Right forelimb (tissue), 1 donor: Measurements from ENCODE around the gene ENTREP1.
"Not testable (repeated sequence)": the region's sequence is repeated elsewhere in the genome, so short reads cannot be mapped to it uniquely, and the experiment has no call there.

Source experiments
- DNase-seq: peaks from one replicate; pipeline ENCODE4 v3.0.0-alpha.2; 2018

The ENTREP1 gene

DNA sequence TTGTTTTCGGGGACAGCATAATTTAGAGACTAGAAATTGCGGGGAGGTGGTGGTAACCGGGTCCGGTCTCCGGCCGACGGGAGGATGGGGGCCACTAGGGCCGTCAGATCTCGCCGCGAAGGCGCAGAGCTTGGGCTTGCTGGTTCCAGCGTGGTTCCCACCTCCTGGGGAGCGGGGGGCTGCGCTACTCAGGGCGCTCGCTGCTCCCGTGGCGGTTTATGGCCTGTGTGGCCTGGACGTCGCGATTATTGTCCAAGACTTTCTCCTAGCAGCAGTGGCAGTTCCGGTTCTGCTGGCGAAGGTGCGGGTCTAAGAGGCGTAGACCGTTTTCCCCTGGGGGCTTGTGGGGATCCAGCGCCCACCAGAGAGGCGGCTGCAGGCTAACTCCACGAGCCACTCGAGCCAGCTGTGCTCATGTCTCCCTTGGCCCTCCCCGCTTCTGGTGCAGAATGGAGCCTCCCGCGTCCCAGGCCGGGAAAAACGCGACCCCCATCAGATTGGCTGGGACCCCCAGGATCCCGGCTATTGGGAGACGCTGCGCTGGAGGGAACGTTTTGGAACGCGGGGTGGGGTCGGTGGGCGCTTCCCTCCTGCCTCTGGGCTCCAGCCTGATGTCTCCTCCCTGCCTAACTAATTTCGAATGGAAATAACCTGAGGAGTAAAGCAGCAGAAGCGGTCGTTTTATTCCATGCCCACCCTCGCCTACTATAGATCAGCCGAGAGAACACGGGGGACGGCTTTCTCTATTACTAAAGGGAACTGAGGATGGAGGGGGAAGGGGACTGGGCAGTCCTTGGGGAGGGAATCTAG lies 87.1 kb downstream of the ENTREP1 start:
- no peak for DNase-seq

GRCh38 chr9:69412741-69413150 lies 87.7 kb downstream of the ENTREP1 start:
- peak; percentile 75 for DNase-seq

GRCh38 chr9:69420611-69421270 lies 95.7 kb downstream of the ENTREP1 start:
- no peak for DNase-seq

DNA sequence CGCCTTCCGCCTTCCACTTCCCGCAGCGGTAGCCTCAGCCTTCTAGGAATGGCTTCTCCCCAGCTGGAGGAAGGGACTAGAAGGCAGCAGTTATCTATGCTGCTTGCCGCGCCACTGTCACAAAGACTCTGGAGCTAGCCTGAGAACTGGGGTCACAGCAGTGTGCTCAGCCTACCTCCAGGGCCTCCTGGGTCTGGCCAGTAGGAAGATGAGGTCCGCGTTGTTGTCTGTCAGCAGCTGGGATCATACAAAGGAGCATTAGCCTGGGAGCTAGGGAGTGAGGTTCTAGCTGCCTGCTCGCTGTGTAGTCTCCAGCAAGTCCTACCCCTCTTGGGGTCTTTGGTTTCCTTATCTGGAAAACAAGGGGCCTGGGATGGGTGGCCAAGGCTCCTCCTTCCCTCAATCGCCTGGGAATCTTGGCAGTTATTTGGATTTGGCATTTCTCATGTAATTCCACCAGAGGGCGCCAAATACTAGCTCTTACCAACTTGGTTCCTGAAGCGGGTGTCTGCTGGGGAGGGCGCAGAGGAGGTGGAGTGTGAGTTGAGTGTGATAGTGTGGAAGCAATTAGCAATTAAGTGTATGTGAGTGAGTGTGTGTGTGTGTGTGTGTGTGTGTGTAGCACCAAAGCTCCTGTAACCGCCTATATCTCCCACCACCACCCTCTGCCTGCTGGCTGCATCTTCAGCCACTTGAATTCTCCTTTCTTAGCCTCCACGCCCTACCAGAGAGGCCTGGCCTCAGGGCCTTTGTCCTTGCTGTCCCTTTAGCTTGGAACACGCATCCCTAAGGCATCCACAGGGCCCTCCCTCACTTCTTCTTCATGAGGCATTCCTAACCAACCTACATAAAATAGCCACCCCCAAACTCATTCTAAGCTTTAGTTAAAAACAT lies 97.1 kb downstream of the ENTREP1 start:
- DNase-seq: peak; percentile 71

DNA sequence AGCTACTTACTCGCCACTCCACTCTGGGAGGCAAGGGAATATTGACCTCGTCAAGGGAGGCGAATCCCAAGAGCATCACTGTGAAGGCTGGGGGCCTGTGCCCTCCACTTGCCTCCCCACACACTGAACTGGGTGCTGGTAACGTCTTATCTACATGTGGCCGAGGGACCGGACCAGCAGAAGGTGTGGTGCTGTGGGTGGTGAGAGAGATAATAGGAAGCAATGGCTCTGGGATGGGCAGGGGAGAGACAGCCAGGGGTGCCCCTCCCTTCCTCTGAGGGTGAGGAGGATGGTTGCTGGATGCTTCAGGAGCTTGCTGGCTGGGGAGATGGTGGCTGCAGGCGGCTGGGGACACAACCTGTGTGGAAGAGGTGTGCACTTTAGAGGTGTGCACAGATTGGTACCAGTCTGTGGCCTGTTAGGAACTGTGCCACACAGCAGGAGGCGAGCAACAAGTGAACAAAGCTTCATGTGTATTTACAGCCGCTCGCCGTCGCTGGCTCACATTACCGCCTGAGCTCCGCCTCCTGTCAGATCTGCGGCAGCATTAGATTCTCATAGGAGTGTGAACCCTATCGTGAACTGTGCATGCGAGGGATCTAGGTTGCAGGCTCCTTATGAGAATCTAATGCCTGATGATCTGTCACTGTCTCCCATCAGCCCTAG lies 100.3 kb downstream of the ENTREP1 start:
- DNase-seq: no peak

DNA sequence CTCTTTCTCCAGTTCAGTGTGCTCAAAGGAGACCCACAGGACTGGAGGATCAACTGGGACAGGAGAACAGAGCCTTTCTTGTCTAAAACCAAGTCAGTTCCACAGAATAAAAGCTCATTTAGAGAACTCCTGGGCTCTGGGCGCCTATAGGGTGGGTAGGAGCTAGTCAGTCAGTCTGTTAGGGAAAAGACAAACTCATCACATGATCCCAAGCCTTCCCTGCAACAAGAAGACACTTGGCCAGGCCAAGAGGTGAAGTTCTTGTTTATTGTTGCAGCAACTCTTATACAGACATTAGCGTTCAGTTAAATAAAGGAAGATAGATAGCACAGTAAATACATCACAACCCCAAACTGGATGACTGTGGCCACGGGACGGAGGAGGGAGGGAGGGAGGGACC lies 102.3 kb downstream of the ENTREP1 start:
- DNase-seq: no peak

- DNase-seq: no peak
Measured at GRCh38 chr9:69428017-69428785, 103.2 kb downstream of the ENTREP1 start.

DNA sequence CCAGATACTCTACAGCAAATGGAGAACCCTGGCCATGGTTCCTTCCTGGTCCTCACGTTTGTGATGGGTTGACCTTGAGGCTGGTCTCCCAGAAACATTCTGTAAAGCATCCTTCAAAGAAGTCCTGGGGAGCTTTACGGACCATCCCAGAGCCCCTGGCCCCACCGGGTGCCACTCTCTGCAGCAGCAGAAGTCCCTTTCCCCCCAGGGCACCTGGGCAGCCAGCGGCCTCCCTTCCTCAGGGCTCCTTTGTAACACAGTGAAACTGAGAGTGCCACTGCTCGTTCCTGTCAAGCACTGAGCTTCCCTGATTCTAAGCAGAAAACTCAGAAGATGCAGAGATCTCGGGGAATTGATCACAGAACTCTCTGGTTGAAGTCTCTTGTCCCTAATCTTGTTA lies 104.3 kb downstream of the ENTREP1 start:
- DNase-seq: no peak

DNA sequence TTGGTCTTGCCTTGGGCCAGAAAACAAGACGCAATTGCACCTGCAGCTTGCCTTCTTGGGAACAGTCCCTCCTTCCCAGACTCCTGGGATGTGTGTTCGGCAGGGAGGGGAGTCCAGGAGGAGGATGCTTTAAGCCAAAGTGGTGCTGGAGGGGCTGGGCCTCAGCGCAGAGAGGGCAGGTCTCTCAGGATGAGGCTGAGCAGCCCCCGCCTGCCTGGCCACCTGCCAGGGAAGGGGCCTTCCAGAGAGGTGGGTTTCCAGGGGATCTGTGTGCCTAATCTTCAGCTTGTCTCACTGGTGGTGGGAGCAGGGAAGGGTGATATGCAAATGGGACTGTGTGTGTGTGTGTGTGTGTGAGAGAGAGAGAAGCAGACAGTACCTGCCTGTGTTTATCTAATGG lies 105.2 kb downstream of the ENTREP1 start:
- DNase-seq: no peak

GRCh38 chr9:69431203-69431602 lies 106.2 kb downstream of the ENTREP1 start:
- DNase-seq: no peak

DNA sequence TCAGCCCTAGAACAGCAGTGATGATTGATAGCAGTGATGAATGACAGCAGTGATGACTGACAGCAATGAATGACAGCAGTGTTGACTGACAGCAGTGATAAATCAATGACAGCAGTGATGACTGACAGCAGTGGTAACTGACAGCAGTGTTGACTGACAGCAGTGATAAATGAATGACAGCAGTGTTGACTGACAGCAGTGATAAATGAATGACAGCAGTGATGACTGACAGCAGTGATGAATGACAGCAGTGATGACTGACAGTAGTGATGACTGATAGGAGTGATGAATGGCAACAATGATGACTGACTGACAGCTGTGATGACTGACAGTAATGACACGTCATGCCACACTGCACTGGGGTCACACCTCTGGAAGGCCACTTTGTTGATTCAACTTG lies 106.8 kb downstream of the ENTREP1 start:
- no peak for DNase-seq

GRCh38 chr9:69432623-69433022 lies 107.6 kb downstream of the ENTREP1 start:
- DNase-seq: no peak

DNA sequence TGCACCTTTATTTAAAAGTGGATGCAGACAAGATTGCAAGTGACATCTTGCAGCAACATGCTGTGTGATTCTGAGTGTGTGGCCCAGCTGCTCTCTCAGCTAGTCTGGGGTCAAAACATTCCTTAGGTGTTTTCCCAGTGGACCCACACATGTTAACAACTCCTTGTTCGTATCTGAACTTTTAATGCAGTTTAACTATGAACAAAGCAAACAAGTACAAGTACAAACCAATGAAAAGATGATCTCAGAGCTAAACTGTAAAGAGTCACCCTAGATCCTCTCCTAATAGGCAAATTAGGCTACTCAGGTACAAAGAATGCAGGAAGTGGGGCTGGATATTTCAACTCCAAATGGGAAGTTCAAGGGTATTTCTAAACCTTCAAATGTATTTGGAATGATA lies 108.4 kb downstream of the ENTREP1 start:
- no peak for DNase-seq

- no peak for DNase-seq
Measured at GRCh38 chr9:69433968-69434367, 109.0 kb downstream of the ENTREP1 start.

- not testable (repeated sequence) for DNase-seq
Measured at GRCh38 chr9:69439654-69440053, 114.6 kb downstream of the ENTREP1 start.

GRCh38 chr9:69440254-69440955 lies 115.4 kb downstream of the ENTREP1 start:
- DNase-seq: not testable (repeated sequence)
